Suppressor macrophage (primary cell): Measurements from ENCODE around the gene JOSD2.

ENCODE experiments used
- DNase-seq, 4 experiments: peaks; one replicate each; pipeline ENCODE4 v3.0.0-alpha.2; 2020 to 2022

Gene JOSD2

GRCh38 chr19:50493171-50493570 is 17.8 kb downstream of the JOSD2 start:
- no peak for DNase-seq

GRCh38 chr19:50492303-50493052 is 18.5 kb downstream of the JOSD2 start:
- peak in 2 of 4 experiments; percentile 40 to 41 for DNase-seq

- DNase-seq, result no peak
These were observed 20.0 kb downstream of the JOSD2 start for GRCh38 chr19:50490991-50491472.

DNA sequence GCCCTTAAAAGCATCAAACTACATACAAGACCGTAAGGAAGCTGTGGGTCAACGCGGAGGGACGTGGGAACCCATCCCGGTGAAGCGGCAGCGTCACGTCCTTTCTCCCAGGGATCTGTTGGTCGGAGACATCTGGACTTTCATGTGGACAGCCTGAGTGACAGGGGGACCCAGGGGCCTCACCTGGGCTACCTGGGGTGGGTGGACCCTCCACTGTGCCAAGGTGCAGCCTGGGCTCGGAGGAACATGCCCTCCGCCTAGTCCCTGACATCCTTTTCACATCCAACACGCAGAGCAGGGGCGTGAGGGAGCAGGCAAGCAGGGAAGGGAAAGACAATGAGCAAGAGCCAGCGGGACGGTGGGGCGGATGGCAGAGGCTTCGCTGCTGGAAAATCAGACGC is 20.6 kb downstream of the JOSD2 start:
- no peak for DNase-seq

DNA sequence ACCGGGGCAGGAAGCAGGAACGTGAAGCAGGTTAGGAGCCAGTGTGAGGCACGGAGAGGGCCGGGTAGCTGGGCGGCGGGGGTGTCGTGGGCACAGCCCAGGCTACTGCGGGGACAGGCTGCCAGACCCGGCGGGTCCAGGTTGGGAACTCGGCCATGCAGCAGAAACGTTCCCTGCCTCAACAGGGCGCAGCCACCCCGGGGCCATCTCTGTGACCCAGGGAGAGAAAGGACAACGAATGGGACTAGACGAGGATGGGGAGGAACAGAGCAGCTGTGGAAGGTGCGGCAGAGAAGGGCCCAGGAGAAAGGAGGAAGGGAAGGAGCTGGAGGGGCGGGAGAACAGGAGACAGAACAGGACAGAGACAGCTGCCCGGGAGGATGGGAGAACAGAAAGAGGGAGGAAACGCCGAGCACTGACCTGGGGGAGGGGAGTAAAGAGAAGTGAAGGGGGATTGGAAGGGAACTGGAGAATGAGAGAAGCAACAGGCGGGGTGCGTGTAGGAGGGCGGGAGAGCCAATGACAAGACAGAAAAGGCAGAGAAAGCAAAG is 21.5 kb downstream of the JOSD2 start:
- DNase-seq, result peak in 3 of 4 experiments; percentile 35 to 47 (median 47)

DNA sequence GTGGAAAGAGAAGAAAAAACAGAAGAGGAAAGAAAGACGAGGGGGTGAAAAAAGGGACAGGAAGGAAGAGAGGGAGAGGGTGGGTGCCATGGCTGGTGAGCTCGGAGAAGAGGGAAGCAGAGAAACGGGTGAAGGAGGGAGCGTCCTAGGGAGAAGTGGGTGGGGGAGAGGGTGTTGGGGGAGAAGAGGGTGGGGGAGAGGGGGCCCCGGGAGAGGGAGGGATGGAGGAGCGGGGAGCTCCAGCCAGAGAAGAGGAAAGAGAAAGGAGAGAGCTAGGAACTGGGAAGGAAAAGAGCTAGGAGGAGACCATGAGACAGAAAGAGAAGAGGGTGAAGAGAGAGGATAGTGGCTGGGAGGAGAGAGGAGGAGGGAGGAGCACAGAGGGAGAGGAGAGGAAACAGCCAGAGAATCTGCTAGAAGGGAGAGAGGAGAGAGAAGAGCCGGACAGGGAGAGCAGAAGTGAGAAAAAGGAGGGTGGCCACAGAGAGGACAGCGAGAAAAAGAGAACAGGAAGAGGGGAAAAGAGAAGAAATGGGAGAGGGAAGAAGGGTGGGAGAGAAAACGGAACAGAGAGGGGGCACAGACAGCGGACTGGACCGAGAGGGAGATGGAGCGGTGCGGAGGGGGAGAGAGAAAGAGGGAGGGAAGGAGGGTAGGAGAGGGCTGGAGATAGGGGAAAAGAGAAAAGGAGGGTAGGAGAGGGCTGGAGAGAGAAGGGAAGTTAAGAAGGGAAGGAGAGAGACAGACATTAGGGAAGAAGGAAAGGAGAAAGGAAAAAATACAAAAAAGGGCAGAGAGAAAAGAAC is 22.4 kb downstream of the JOSD2 start:
- peak; percentile 43 to 56 (median 44) for DNase-seq

GRCh38 chr19:50486823-50487515 is 24.0 kb downstream of the JOSD2 start:
- peak; percentile 44 to 67 (median 47) for DNase-seq

- no peak for DNase-seq
These were observed 25.6 kb downstream of the JOSD2 start for GRCh38 chr19:50485284-50485955.

- no peak for DNase-seq
These were observed 28.1 kb downstream of the JOSD2 start for GRCh38 chr19:50482916-50483315.

DNA sequence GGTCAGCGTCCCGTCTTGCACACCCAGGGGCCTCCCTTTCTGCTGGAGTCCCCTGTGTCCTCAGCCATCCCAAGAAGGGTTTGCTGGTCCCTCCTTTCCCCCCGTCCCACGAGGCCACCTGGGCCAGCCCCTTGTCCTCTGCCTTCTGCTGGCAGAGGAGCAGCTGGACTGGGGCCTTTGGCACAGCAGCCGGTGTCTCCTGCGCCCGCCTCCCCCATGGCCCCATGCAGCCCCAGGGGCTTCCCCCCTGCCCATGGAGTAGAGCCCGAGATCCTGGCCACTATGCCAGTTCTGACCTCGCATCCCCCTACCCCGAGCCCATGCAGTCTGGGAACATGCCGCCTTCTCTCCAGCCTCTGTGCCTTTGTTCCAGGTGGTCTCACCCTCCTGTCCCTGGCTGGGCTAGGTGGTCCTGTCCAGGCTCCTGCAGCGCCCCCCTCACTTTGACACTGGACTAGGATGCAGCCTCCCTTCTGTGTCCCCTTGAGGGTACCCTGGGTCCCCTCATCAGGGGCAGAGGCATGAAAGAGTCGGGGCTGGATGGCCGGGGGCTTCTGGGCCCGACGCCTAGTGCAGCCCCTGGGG is 28.6 kb downstream of the JOSD2 start:
- DNase-seq, result no peak

GRCh38 chr19:50481351-50482149 is 29.4 kb downstream of the JOSD2 start:
- DNase-seq, result no peak

GRCh38 chr19:50480281-50481111 is 30.5 kb downstream of the JOSD2 start:
- no peak for DNase-seq

DNA sequence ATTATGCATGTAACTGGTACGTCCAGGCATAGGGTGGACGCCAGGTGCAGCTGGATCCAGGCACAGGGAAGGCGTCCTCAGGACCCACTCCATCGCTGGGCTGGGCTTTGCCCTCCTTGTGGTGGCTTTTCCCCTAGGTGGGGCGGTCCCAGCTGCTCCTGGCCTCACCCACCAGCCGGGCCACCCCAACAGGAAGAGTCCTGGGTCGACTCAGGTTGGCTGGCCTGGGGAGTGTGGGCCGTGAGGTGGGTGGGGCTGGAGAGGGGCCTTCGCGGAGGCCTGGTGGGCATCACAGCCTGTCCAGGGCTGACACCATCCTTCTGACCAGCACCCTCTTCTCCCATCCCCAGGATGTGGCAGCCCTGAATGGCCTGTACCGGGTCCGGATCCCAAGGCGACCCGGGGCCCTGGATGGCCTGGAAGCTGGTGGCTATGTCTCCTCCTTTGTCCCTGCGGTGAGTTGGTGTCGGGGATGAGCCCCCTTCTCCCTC is 31.2 kb downstream of the JOSD2 start:
- DNase-seq, result no peak

GRCh38 chr19:50478901-50479715 is 31.9 kb downstream of the JOSD2 start:
- DNase-seq, result peak; percentile 14 to 40 (median 24)

DNA sequence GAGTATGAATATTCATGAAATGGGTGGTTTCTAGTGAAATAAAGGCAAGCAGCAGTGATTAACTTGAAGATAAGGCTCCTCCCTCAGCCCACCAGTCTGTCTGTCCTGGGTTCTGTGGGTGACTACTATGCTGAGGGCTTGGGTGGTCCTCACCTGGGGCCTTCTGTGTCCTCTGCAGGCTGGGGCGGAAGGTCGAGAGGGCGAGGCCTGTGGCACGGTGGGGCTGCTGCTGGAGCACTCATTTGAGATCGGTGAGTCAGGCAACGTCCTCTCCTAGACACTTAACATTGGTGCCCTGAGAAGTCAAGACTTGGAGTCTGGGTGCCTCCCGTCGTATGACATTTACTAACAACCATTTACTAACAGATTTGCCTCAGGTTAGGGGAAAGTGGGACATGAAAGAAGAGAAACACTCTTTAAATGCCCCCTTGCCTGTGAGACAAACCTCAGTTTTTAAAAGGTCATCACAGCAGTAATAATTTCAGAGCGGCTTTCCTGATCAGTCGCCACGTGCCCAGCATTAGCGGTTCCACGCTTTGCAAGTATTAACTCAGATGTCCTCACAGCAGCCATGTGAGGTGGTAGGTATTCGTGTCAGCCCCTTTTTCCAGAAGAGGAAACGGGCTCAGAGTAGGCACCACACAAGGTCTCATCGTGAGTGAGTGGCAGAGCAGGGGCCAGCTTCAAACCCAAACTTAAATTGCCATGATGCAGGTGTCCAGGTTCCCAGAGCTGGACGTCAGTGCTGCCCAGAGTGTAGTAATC is 33.1 kb downstream of the JOSD2 start:
- no peak for DNase-seq

DNA sequence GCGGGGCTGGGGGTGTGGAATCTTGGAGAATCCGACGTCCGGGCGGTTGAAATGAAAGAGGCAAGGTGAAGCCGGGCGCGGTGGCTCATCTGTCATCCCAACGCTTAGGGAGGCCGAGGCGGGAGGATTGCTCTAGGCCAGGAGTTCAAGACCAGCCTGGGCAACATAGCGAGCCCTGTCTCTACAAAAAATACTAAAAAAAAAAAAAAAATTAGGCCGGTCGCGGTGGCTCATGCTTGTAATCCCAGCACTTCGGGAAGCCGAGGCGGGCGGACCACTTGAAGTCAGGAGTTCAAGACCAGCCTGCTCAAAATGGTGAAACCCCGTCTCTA is 34.1 kb downstream of the JOSD2 start:
- no peak for DNase-seq

DNA sequence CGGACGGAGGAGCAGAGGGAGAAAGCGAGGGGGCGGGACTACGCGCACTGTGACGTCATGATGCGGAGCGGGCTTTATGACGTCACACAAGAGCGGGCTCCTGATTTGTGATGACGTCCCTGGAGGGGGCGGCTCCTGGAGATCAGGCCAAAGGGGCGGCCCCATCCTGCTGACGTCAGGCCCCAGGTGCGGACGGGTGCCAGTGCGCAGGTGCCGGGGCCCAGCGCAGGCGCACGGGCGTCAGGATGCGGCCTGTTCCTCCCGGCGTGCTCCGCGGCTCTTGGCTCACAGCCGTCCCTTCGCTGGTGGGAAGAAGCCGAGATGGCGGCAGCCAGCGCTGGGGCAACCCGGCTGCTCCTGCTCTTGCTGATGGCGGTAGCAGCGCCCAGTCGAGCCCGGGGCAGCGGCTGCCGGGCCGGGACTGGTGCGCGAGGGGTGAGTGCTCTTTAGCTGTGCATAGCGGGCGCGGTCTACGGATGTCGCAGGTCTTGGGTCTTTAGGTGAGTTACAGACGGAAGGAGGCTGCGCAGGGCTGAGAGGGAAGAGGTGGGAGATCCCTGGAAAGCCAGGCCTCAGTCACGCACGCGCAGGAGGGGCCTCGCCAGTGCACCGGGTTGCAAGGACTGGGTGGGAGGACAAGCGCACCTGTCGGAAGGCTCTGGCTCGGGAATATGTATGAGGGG is 34.6 kb downstream of the JOSD2 start, which contains the start of the genes EMC10 and GARIN5A:
TSS of gene EMC10 (plus strand) at position 284 of the 683 bp plus-strand sequence. CDS start at position 322, 38 bp downstream.
TSS of gene GARIN5A (minus strand) at position 625 of the 683 bp plus-strand sequence. CDS start at position 165, 460 bp downstream.
- peak; percentile 93 to 96 (median 96) for DNase-seq
